H1 (cell line): ENCODE data around the gene GAS6.

Source experiments
- CREB1 ChIP-seq: IDR thresholded peaks from 2 replicates; pipeline ENCODE4 v1.6.1; 2012; ENCODE audit warnings: inconsistent platforms
- KDM1A ChIP-seq: fragments of 200-600, 300-600 bp; sonication (generic); IDR thresholded peaks from 2 replicates; pipeline ENCODE4 v1.7.1; 2016; ENCODE audit warnings: mild to moderate bottlenecking, low read length, borderline replicate concordance
- TAF7 ChIP-seq: optimal IDR thresholded peaks from 2 replicates; pipeline ENCODE3; 2011; ENCODE audit warnings: low read depth, mild to moderate bottlenecking, inconsistent platforms, low read length, moderate library complexity, borderline replicate concordance

GRCh38 chr13:113850722-113851479 is 13.0 kb downstream of the GAS6 start:
- TF ChIP-seq KDM1A = no peak
- no peak for TF ChIP-seq CREB1
- no peak for TF ChIP-seq TAF7
